Right renal pelvis (tissue), 4 donors: Measurements from ENCODE around the gene NBL1. TPM values are rescaled to one million over a fixed set of nuclear protein-coding genes. Genes with fewer than 3 reads are reported as not detected.

Experiments
- DNase-seq, 4 donors: peaks; one replicate each; pipeline ENCODE4 v3.0.0-alpha.2; 2013; ENCODE audit warnings: low read depth in 4 of 4, low spot score in 3 of 4, missing footprints in 1 of 4
- polyA plus RNA-seq, 4 donors: library from polyadenylated mRNA; unstranded; fragments of 120-200 nt; gene quantifications; one replicate each; pipeline ENCODE4 v1.2.1, GENCODE V29; 2013; ENCODE audit not compliant: insufficient read length in 4 of 4

The NBL1 gene
- polyA plus RNA-seq, 4 donors, result 21.6 to 33.7 (median 26.3) TPM

- peak in 1 of 4 donors; percentile 31 for DNase-seq
These were observed 735 bp downstream of the NBL1 start for GRCh38 chr1:19644681-19645410.

- no peak for DNase-seq
These were observed 1.5 kb downstream of the NBL1 start for GRCh38 chr1:19645411-19646251.

- no peak for DNase-seq
These were observed 2.5 kb downstream of the NBL1 start for GRCh38 chr1:19646377-19647319.

GRCh38 chr1:19647643-19648042, 3.5 kb downstream of the NBL1 start:
- DNase-seq, result no peak

- DNase-seq, result no peak
These were observed 4.1 kb downstream of the NBL1 start for GRCh38 chr1:19648239-19648638.

- DNase-seq, result no peak
These were observed 4.6 kb downstream of the NBL1 start for GRCh38 chr1:19648689-19649088.

- DNase-seq, result no peak
These were observed 6.5 kb downstream of the NBL1 start for GRCh38 chr1:19650416-19651140.

- DNase-seq, result no peak
These were observed 7.1 kb downstream of the NBL1 start for GRCh38 chr1:19651141-19651737.

GRCh38 chr1:19654386-19654785, 10.3 kb downstream of the NBL1 start:
- no peak for DNase-seq

GRCh38 chr1:19654886-19655717, 11.0 kb downstream of the NBL1 start:
- DNase-seq, result no peak

GRCh38 chr1:19655718-19656080, 11.6 kb downstream of the NBL1 start:
- DNase-seq, result no peak

GRCh38 chr1:19656134-19656779, 12.1 kb downstream of the NBL1 start:
- no peak for DNase-seq

- DNase-seq, result no peak
These were observed 12.8 kb downstream of the NBL1 start for GRCh38 chr1:19656780-19657466.

- DNase-seq, result no peak
These were observed 13.4 kb downstream of the NBL1 start for GRCh38 chr1:19657511-19657910.

GRCh38 chr1:19658186-19658585, 14.1 kb downstream of the NBL1 start:
- no peak for DNase-seq

- DNase-seq, result peak in 1 of 4 donors; percentile 38
These were observed 17.7 kb downstream of the NBL1 start for GRCh38 chr1:19661721-19662228.

- no peak for DNase-seq
These were observed 18.2 kb downstream of the NBL1 start for GRCh38 chr1:19662313-19662712.
